Ishikawa (cell line): ENCODE measurements around the gene STAG3.
A peak's percentile ranks its signal among the peaks of the same experiment; 100 is the strongest.

Experiments used
- CEBPB ChIP-seq: IDR thresholded peaks from 2 replicates; pipeline ENCODE4 v1.6.1; 2012
- CREB1 ChIP-seq: IDR thresholded peaks from 2 replicates; pipeline ENCODE4 v1.6.1; 2012; ENCODE audit warnings: low read depth
- EGR1 ChIP-seq: IDR thresholded peaks from 2 replicates; pipeline ENCODE4 v1.6.1; 2012
- EP300 ChIP-seq: IDR thresholded peaks from 2 replicates; pipeline ENCODE4 v1.6.1; 2012; ENCODE audit warnings: borderline replicate concordance
- FOXM1 ChIP-seq: IDR thresholded peaks from 2 replicates; pipeline ENCODE4 v1.6.1; 2012; ENCODE audit warnings: low read depth, borderline replicate concordance
- NFIC ChIP-seq: IDR thresholded peaks from 2 replicates; pipeline ENCODE4 v1.6.1; 2012
- RAD21 ChIP-seq: IDR thresholded peaks from 2 replicates; pipeline ENCODE4 v1.6.1; 2012; ENCODE audit warnings: low read depth
- TAF1 ChIP-seq: IDR thresholded peaks from 2 replicates; pipeline ENCODE4 v1.6.1; 2012; ENCODE audit warnings: low read depth, mild to moderate bottlenecking
- TCF12 ChIP-seq: IDR thresholded peaks from 2 replicates; pipeline ENCODE4 v1.6.1; 2012; ENCODE audit warnings: low read depth
- TEAD4 ChIP-seq: IDR thresholded peaks from 2 replicates; pipeline ENCODE4 v1.6.1; 2012
- YY1 ChIP-seq: IDR thresholded peaks from 2 replicates; pipeline ENCODE4 v1.6.1; 2012; ENCODE audit warnings: low read depth
- ZBTB7A ChIP-seq: IDR thresholded peaks from 2 replicates; pipeline ENCODE4 v1.6.1; 2012; ENCODE audit warnings: low read depth
- TF ChIP-seq, protein P1 (sequence below): IDR thresholded peaks from 2 replicates; pipeline ENCODE4 v1.6.1; 2012
- TF ChIP-seq, protein P2 (sequence below): IDR thresholded peaks from 2 replicates; pipeline ENCODE4 v1.6.1; 2012; ENCODE audit warnings: low read depth, mild to moderate bottlenecking
- TF ChIP-seq, protein P3 (sequence below): IDR thresholded peaks from 2 replicates; pipeline ENCODE4 v1.6.1; 2012

STAG3 gene

DNA sequence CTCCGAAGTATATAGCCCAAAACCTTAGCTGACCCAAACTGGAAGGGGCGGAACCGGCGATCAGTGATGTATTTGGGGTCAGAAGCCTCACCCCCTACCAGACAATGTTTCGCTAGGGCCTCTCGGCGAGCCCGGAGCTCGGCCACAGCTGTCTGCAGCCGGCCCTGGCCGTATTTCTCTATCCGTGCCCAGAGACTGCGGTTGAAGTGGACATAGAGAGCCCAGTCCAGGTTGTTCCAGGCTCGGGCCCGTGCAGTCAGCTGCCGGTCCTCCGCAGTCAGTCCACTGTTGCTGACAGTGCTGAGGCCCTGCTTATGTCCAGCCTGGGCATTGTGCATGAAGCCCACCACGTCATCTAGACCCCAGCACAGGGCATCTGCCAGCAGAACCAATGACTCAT is 17.7 kb upstream of the STAG3 start:
- TF ChIP-seq TCF12, result no peak
- no peak for TF ChIP-seq CEBPB
- TF ChIP-seq, protein P1, sequence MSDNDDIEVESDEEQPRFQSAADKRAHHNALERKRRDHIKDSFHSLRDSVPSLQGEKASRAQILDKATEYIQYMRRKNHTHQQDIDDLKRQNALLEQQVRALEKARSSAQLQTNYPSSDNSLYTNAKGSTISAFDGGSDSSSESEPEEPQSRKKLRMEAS, result no peak
- no peak for TF ChIP-seq CREB1
- TF ChIP-seq, protein P2, sequence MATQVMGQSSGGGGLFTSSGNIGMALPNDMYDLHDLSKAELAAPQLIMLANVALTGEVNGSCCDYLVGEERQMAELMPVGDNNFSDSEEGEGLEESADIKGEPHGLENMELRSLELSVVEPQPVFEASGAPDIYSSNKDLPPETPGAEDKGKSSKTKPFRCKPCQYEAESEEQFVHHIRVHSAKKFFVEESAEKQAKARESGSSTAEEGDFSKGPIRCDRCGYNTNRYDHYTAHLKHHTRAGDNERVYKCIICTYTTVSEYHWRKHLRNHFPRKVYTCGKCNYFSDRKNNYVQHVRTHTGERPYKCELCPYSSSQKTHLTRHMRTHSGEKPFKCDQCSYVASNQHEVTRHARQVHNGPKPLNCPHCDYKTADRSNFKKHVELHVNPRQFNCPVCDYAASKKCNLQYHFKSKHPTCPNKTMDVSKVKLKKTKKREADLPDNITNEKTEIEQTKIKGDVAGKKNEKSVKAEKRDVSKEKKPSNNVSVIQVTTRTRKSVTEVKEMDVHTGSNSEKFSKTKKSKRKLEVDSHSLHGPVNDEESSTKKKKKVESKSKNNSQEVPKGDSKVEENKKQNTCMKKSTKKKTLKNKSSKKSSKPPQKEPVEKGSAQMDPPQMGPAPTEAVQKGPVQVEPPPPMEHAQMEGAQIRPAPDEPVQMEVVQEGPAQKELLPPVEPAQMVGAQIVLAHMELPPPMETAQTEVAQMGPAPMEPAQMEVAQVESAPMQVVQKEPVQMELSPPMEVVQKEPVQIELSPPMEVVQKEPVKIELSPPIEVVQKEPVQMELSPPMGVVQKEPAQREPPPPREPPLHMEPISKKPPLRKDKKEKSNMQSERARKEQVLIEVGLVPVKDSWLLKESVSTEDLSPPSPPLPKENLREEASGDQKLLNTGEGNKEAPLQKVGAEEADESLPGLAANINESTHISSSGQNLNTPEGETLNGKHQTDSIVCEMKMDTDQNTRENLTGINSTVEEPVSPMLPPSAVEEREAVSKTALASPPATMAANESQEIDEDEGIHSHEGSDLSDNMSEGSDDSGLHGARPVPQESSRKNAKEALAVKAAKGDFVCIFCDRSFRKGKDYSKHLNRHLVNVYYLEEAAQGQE, result no peak
- TF ChIP-seq EP300, result no peak
- no peak for TF ChIP-seq FOXM1
- TF ChIP-seq TAF1, result no peak
- no peak for TF ChIP-seq NFIC
- no peak for TF ChIP-seq ZBTB7A
- TF ChIP-seq, protein P3, sequence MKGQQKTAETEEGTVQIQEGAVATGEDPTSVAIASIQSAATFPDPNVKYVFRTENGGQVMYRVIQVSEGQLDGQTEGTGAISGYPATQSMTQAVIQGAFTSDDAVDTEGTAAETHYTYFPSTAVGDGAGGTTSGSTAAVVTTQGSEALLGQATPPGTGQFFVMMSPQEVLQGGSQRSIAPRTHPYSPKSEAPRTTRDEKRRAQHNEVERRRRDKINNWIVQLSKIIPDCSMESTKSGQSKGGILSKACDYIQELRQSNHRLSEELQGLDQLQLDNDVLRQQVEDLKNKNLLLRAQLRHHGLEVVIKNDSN, result no peak
- TF ChIP-seq TEAD4, result no peak
- no peak for TF ChIP-seq RAD21
- no peak for TF ChIP-seq EGR1
- TF ChIP-seq YY1, result no peak

DNA sequence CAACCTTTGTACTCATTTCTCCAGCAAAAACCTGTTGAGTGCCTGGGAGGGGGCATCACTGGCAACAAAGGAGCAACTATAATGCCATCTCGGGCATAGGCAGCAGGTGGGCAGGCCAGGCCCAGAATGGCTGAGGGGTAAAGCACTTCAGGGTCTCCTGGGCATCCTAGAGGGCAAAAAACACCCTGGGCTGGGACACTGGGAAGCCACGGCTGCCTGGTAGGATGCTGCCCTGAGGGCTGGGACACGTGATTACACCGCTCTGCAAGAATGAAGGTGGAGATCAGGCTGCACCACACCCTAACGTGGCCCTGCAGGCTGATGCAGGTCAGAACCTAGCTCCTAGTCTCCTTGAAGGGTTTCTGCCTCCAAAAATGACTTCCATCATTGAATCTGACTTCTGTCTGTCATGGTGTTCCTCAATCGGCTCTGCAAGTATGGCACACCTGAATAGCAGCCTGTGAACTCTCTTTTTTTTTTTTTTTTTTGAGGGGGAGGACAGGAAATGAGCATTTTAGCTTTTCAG is 14.6 kb upstream of the STAG3 start:
- no peak for TF ChIP-seq EGR1
- TF ChIP-seq, protein P3, result peak; percentile 87
- TF ChIP-seq RAD21, result no peak
- no peak for TF ChIP-seq FOXM1
- no peak for TF ChIP-seq TEAD4

DNA sequence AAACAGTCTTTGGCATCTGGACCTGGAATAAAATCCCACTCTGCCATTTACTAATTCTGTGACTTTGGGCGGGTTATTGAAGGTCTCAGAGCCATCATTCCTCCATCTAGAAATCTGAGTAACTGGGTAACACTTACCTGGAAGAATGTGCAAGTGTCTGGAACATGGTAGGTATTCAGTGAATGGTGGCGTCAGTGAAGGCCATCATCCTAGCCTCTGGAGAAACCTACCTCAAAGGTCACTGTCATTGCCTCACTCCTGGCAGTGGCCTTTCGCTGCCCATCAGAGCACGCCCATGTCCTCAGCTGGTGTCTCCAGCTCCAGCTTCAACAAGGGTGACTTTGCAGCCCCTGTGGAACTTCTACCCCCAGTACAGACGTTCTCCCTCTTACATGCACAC is 13.8 kb upstream of the STAG3 start:
- TF ChIP-seq, protein P2, result no peak
- TF ChIP-seq CEBPB, result no peak
- no peak for TF ChIP-seq ZBTB7A
- TF ChIP-seq TAF1, result no peak
- TF ChIP-seq TEAD4, result no peak

DNA sequence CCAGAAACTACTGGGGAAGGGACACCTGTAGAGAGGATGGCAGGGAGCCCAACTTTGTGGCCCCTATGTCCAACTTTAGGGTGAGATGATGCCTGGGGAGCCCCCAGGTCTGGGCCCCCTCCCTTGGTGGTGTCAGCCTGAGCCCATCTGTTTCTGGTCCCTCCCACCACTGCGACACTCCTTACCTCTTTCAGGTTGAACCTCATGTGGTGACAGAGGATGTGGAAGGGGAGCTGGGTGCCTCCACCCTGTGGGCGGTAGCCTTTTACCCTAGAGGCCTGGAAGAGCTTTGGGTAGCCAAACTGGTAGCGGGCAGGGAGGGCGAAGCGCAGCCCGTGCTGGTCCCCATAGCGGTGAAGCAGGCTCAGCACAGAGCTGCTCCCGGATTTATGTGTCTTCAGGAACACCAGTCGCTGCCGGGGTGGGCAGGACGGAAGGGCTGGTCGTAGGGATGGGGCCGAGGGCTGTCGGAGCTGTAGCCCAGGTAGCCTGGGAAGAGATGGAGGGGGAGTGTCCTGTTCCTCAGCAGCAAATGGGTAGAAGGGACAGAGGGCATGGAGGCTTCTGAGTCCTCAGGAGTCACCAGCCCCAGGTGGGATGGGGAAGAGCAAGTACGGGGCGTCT is 11.3 kb upstream of the STAG3 start:
- TF ChIP-seq CREB1 (no peak), TCF12 (no peak), EGR1 (no peak), NFIC (no peak), TAF1 (no peak)
- TF ChIP-seq, protein P3, result no peak

DNA sequence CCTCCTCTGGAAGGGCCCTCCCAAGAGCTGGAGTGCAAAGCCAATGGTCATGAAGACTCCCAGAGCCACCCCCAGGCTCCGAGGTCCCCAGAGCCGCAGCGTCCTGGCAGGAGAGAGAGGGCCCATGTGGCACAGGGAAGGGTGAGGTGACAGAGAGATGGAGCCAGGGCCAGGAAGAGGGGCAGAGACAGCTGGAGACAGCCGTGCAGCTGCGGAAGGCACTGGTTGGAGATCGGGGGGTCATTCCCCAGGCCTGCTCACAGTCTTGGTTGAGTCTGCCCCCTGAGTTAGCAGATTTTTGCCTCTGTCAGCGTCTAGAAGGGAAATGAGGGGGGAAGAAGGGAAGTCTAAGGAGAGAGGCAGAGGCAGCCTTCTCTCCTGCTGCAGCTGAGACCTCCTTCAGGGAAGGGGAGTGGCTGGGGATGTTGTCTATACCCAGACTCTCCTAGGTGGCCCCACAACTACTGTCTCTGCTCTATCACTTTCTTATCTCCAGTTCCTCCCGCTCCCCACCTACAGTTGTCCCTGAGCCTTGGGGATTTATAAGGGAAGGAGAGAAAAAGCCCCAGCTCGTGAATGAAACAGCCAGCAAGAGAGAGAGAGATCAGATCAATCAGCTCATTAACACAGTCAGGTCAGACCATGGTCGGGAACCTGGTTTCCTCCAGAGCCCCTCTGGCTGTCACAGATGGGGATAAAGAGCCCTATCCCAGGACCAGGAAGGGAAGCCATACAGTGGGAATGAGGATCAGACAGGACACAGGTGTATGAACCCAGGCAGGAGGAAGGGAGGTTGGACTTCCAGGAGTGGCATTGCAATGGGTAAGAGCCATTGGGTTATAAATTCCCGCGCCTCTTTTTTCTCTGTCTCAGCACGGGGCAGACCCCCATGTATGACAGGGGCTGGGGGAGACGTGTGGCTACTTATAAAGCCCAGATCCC is 10.5 kb upstream of the STAG3 start:
- TF ChIP-seq TEAD4 (no peak), EP300 (no peak), TCF12 (no peak), NFIC (no peak), CEBPB (no peak), YY1 (no peak), FOXM1 (no peak), ZBTB7A (no peak), RAD21 (no peak), CREB1 (no peak), TAF1 (no peak), EGR1 (no peak)
- TF ChIP-seq, protein P1, result no peak
- TF ChIP-seq, protein P3, result no peak
- TF ChIP-seq, protein P2, result no peak
